PFSK-1 (cell line): ENCODE measurements around the gene ATRNL1.

Source experiments
- POLR2AphosphoS5 ChIP-seq: IDR thresholded peaks from 2 replicates; pipeline ENCODE4 v1.6.1; 2012; ENCODE audit warnings: low read depth, mild to moderate bottlenecking, control low read depth, low read length, moderate library complexity
- REST ChIP-seq, 2 experiments: IDR thresholded peaks; 2 replicates each; pipeline versions ENCODE4 v1.6.1 to v1.8.0; 2011 to 2012; ENCODE audit warnings: low read depth in 2 of 2, low read length in 2 of 2, control low read depth in 1 of 2, inconsistent platforms in 1 of 2, mild to moderate bottlenecking in 1 of 2, moderate library complexity in 1 of 2; ENCODE audit not compliant: insufficient read depth in 1 of 2
- SIN3A ChIP-seq: IDR thresholded peaks from 2 replicates; pipeline ENCODE4 v1.6.1; 2012; ENCODE audit warnings: mild to moderate bottlenecking, low read length, moderate library complexity, borderline replicate concordance; ENCODE audit not compliant: insufficient read depth
- TAF1 ChIP-seq: IDR thresholded peaks from 2 replicates; pipeline ENCODE4 v1.6.1; 2012; ENCODE audit warnings: low read length, control low read depth, borderline replicate concordance; ENCODE audit not compliant: insufficient read depth

DNA sequence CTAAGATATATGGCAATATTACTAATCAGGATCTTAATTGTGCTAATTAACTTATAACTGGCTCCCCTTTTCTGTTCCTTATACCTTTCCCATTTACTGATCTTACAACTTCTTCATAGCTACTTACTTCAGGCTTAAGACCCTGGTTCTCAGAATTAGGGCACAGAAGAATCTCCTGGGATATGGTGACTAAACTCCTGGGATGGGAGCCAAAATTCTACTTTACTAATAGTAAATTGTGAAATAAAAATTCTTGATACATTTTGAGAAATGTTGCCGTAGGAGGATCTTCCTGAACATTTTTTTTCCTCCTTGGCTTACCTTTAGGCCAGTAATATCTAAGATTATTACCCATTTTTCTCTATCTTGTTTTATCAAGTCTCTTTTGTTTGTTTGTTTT, 309.5 kb downstream of the ATRNL1 start:
- TF ChIP-seq TAF1 (no peak), POLR2AphosphoS5 (no peak), SIN3A (no peak), REST (IDR thresholded peaks at IDR 0.05; ENCODE audit: insufficient read depth in 1 of 2, low read depth in 2 of 2, low read length in 2 of 2) (no peak)
